Right lung (tissue), 5 donors: ENCODE measurements around the gene PACS2. TPM values are rescaled to one million over a fixed set of nuclear protein-coding genes. Genes with fewer than 3 reads are reported as not detected.

Experiments
- DNase-seq, 2 donors: peaks; one replicate each; pipeline ENCODE4 v3.0.0-alpha.2; 2013
- polyA plus RNA-seq, 5 donors: library from polyadenylated mRNA; unstranded; fragments of 120-200 nt; gene quantifications; one replicate each; pipeline versions ENCODE4 v1.2.1 to v1.2.3, GENCODE V29; 2013; ENCODE audit warnings: inconsistent platforms in 1 of 5, low replicate concordance in 1 of 5; ENCODE audit not compliant: insufficient read length in 5 of 5, insufficient read depth in 1 of 5

Gene PACS2
- polyA plus RNA-seq, 5 donors: 61.8 to 92.3 (median 77.3) TPM

GRCh38 chr14:105367116-105368031 is 52.8 kb downstream of the PACS2 start:
- no peak for DNase-seq

DNA sequence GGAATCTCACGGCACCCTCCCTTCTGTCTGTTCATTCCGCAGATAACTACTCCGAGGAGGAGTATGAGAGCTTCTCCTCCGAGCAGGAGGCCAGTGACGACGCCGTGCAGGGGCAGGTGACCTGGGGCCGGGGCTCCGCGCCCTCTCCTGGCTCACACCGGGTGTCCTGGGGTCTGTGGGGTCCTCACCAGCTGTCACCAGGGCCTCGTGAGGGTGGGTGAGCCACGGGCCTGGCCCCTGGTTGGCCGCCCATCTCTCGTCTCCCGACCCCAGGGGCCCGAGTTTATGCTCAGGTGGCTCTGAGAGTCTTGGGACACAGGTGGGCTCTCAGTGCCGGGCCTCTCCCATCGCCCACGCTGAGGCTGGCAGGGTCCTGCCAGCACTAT is 53.5 kb downstream of the PACS2 start:
- no peak for DNase-seq

DNA sequence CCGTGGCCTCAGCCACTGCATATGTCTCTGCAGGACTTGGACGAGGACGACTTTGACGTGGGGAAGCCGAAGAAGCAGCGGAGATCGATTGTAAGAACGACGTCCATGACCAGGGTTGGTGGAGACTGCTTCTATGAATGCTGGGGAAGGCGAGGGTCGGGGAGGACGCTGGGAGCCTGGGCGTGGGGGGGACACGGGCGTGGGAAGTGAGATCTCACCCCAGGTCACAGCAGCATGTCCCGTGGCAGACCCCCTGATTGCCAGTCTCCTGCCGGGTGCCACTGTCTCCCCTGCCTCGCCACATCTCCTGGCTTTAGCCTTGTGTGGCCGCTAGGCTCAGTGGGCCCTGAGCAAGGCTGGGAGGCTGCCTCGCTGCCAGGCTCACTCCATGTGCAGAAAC is 53.9 kb downstream of the PACS2 start:
- DNase-seq: no peak

GRCh38 chr14:105368910-105369652 is 54.5 kb downstream of the PACS2 start:
- DNase-seq: no peak

DNA sequence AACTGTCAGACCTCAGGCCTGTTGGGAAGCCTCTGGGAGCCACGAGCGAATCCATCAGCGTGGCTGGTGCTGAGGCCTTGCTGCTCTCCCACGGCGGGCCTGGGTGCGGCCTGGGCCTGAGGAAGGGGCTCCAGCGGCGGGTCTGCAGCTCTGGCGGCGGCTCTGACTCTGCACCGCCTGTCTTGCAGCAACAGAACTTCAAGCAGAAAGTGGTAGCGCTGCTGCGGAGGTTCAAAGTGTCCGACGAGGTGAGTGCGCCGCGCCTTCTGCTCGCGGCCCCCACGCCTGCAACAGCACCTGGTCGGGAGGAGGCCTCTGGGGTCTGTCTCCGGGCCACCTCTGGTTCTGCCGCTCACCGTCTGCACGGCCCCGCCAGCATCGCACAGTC is 55.1 kb downstream of the PACS2 start:
- DNase-seq: no peak

DNA sequence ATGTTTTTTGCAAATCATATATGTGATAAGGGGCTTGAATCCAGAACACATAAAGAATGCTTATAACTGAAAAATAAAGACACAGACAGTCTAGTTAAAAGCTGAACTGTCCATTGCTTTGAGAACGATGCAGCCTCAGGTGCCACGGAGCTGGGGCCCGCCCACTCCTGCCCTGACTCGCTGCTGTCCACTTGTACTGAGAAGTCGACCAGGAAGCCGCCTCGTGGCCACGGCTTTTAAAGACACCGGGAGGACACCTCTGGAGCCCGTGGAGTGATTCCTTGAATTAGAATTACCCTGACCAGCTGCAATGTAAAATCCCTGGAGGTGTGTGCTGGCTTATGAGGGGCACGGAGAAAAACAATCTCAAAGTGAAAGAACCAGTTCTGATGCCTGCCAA is 59.8 kb downstream of the PACS2 start:
- no peak for DNase-seq

- no peak for DNase-seq
Observed at GRCh38 chr14:105375635-105376057, 61.1 kb downstream of the PACS2 start.

DNA sequence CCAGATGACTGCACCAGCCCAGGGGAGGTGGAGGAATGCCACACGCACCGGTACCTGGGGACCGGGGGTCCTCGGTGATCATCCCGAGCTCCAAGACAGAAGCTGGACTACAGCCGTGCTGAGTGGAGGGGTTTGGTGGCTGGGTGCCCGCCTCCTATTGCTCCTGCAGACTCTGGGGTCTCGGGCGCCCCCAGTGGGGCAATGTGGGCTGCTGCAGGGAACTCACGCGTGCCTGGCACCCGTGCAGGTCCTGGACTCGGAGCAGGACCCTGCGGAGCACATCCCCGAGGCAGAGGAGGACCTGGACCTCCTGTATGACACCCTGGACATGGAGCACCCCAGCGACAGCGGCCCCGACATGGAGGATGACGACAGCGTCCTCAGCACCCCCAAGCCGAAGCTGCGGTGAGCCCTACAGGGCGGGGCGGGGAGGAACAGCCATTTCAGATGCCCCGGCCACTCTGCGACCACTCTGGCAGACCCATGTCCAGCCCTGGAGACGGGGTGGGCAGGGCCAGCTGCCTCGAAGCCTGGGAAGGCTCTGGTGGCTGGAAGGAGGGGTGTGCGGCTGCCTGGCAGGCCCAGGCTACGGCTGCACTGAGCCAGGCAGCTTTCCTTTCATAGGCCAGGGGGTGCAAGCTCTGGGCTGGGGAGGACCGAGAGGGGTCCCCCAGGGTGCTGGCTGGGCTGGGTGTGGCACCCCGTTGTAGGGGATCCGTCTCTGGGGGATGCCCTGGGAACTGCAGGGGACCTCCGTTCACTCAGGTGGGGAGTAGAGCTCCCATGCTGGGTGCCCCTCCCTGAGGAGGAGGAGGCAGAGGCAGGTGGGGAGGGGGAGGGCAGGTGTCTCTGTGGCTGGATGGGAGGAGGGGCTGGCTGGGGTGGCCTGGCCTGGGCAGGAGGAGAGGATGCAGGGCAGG is 62.2 kb downstream of the PACS2 start:
- DNase-seq: no peak

DNA sequence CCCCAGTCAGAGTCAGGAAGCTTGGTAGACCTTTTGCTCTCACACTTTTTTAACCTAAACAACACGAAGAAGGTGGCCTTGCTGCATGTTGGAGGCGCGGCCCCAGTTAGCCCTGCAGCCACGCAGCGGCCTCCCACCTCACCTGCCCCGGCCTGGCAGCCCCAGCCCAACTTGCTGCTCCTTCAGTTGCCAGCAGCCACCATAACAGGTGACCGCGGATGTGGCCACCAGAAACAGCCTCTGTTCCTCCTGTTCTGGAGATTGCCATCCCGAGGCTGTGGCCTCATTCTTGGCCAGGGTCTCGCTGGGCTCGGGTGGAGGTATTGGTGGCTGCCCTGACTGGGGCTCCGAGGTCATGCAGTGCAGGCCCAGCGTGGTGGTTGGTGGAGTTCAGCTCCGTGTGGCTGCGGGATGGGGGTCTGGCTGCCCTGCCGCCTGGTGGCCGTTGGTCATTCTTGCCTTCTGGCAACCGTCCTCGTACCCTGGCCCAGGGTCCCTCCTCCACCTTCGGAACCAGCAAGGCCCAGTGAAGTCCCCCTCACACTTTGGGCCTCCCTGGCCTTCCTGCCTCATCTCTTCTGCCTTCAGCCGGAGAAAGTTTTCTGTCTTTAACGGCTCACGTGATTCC is 63.1 kb downstream of the PACS2 start:
- DNase-seq: no peak

DNA sequence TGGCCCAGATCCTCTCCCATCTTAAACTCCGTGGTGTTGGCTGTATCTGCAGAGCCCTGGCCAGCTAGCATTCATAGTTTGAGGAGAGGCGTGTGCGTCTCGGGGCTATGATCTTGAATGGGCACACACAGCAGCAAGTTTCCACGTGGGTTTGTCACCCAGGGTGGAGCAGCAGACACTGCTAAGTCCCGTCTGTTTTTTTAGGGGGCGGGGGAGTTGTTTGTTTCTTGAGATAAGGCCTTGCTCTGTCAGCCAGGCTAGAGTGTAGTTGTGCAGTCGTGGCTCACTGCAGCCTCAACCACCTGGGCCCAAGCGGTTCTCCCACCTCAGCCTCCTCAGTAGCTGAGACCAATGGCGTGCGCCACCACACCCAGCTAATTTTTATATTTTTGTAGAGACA is 63.7 kb downstream of the PACS2 start:
- no peak for DNase-seq

- no peak for DNase-seq
Observed at GRCh38 chr14:105378873-105379685, 64.5 kb downstream of the PACS2 start.

DNA sequence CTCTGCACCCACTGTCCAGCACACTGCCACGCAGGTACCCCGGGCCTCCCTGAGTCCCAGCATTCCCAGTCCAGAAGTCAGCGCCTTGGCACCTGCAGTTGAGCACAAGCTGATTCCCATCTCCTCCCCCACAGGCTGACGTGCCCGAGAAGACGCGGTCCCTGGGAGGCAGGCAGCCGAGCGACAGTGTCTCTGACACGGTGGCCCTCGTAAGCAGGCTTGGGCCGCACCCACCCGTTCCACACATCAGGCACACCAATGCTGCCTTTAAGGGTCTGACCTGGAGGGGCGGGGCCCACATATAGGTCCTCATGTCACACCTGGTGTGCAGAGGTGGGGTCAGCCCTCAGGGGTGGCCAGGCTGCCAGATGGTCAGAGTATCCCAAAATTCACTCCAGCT is 65.4 kb downstream of the PACS2 start:
- no peak for DNase-seq

DNA sequence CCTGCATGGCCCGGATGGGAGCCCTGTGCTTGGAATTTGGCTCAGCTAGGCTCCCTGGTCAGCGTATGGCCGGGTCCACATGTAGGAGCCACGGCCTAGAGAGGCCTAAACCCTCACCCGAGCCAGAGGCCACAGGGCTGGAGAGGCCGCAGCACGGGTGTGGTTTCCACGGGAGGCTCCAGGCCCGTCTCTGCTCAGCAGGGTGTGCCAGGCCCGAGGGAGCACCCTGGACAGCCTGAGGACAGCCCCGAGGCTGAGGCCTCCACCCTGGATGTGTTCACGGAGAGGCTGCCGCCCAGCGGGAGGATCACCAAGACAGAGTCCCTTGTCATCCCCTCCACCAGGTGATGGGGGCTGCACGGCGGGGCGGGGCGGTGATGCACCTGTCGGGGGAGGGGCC is 66.2 kb downstream of the PACS2 start:
- DNase-seq: no peak

DNA sequence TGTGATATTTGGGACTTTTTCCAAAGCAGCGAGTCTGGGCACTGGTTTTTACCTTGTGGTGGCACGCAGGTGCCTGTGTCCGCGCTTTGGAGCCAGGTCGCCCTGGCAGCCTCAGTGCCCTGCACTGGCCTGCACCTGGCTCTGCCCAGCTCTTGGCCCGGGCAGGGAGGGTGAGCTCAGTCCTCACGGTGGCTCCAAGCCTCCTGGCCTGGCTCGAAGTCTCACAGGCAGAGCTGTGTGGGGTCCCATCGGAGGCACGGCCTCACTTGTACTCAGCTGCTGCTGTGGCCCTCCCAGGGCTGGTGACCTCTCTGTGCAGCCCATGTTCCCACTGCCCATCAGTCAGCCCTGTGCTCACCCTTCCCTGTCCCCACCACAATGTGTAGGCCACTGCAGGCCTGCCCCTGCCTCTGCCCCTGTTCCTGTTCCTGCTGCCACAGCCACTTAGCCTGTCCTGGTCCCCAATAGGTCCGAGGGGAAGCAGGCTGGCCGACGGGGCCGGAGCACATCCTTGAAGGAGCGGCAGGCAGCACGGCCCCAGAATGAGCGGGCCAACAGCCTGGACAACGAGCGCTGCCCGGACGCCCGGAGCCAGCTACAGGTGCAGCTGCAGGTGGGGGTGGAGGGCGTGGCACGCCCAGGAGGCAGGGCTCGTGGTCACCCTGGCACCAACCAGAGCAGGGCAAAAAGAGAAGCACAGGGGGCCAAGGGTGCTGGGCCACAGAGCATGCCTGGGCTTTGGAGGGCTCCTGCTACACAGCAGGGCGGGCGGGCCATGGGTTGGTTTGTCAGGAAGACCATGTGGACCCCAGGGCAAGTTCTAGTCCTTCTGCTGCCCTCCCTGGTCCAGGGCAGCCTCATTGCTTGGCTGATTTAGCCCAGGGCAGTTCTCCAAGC is 67.1 kb downstream of the PACS2 start:
- DNase-seq: no peak

DNA sequence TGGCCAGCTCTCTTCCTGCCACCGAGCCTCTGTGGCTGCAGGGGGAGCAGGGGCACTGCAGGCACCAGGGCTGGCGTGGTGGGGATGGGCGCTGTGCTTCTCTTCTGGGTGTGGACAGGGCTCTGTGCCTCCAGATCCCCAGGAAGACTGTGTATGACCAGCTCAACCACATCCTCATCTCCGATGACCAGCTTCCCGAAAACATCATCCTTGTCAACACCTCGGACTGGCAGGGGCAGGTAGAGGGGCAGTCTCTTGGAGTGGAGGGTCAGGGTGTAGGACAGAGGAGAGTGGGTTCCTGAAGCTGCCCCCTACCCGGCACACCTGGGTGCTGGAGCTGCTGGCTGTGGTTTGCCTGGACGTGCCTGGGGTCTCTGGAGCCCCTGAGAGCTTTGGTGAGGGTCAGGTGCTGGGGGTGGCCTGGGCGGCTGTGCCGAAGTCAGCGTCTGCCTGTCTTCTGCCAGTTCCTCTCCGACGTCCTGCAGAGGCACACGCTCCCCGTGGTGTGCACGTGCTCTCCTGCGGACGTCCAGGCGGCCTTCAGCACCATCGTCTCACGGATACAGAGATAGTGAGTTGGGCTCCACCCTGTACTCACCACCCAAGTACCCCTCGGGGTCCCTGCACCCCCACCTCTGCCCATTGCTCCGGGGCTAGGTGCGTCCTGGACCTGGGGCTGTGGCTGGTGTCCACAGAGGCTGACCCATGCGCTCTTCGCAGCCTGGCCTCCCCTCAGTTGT is 68.0 kb downstream of the PACS2 start:
- DNase-seq: no peak

GRCh38 chr14:105383083-105383730 is 68.7 kb downstream of the PACS2 start:
- DNase-seq: no peak

DNA sequence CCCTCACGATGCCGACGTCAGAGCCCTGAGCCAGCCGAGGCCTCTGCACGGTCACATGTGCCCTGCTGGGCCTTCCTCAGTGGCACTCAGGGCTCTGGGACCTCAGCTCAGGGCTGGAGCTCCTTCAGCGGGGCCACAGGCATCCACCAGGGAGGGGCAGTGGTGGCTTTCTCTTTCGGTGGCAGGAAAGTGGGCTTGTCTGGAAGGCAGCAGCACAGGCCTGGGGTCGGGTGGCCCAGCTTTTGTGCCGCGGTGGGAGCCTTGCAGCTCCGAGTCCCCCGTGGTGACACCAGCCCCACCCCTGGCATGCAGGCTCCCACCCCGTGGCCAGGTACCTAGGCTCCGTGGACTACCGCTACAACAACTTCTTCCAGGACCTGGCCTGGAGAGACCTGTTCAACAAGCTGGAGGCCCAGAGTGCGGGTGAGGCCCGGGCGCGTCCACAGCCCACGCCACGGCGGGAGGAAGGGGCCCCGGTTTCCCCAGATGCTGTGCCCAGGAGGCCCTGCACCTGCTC is 69.6 kb downstream of the PACS2 start:
- DNase-seq: no peak
